Activated effector memory CD4-positive, alpha-beta T cell treated with Interleukin-2 at 50 U/mL for 16 hours (primary cell): ENCODE measurements around the gene CTRB2.

ENCODE experiments used
- DNase-seq: peaks from one replicate; pipeline ENCODE4 v3.0.0-alpha.2; 2020

CTRB2 gene

GRCh38 chr16:75203667-75204409, 3.1 kb downstream of the CTRB2 start:
- no peak for DNase-seq

GRCh38 chr16:75203096-75203495, 3.9 kb downstream of the CTRB2 start:
- no peak for DNase-seq

GRCh38 chr16:75202069-75202590, 4.8 kb downstream of the CTRB2 start:
- no peak for DNase-seq

GRCh38 chr16:75198135-75198600, 8.8 kb downstream of the CTRB2 start:
- no peak for DNase-seq

GRCh38 chr16:75197522-75198134, 9.3 kb downstream of the CTRB2 start:
- no peak for DNase-seq

- DNase-seq: no peak
Measured at GRCh38 chr16:75196836-75197235, 10.1 kb downstream of the CTRB2 start.

GRCh38 chr16:75195811-75196790, 10.9 kb downstream of the CTRB2 start:
- DNase-seq: no peak

GRCh38 chr16:75193730-75194444, 13.1 kb downstream of the CTRB2 start:
- DNase-seq: no peak

GRCh38 chr16:75193265-75193650, 13.7 kb downstream of the CTRB2 start:
- no peak for DNase-seq

GRCh38 chr16:75192606-75193264, 14.2 kb downstream of the CTRB2 start:
- no peak for DNase-seq

- no peak for DNase-seq
Measured at GRCh38 chr16:75189638-75190245, 17.2 kb downstream of the CTRB2 start.

- DNase-seq: no peak
Measured at GRCh38 chr16:75188832-75189477, 18.0 kb downstream of the CTRB2 start.

GRCh38 chr16:75181630-75182029, 25.3 kb downstream of the CTRB2 start:
- DNase-seq: no peak

GRCh38 chr16:75179208-75179607, 27.8 kb downstream of the CTRB2 start:
- DNase-seq: no peak

- DNase-seq: no peak
Measured at GRCh38 chr16:75176926-75177325, 30.0 kb downstream of the CTRB2 start.

GRCh38 chr16:75175074-75175473, 31.9 kb downstream of the CTRB2 start:
- DNase-seq: no peak

GRCh38 chr16:75172578-75172977, 34.4 kb downstream of the CTRB2 start:
- no peak for DNase-seq

GRCh38 chr16:75169899-75170405, 37.0 kb downstream of the CTRB2 start:
- DNase-seq: no peak

GRCh38 chr16:75160386-75160785, 46.6 kb downstream of the CTRB2 start:
- DNase-seq: no peak
